ENCODE data around the gene ANKS1A. TPM values are rescaled to one million over a fixed set of nuclear protein-coding genes. Genes with fewer than 3 reads are reported as not detected.
A peak's percentile ranks its signal among the peaks of the same experiment; 100 is the strongest.

Gene ANKS1A
- total and polyA plus RNA-seq, 7 donors = 3.9 to 12.4 (median 6.1) TPM

DNA sequence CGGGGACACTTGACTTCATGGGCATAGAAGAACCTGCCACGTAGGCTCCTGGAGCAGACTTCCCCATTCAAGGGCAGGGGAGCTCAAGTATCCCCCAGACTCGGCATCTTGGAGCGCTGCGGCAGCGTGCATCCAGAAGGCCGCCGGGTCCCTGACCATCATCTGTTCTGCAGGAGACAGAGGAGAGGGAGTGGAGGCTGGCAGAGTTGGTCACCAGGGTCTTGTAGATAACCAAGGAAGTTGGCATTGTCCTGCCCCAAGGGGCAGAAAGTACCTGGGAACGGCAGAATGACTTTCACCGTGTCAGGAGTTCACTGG is 169.3 kb downstream of the ANKS1A start:
- Histone ChIP-seq H3K9me3 (no peaks in the 10 kb centered on the region), H3K27me3 (ENCODE audit: insufficient read depth in 3 of 3, low read length in 2 of 3) (no peaks in the 10 kb centered on the region), H3K4me3 (no peak overlapping the region), H3K27ac (no peak overlapping the region), H3K36me3 (ENCODE audit: insufficient read depth in 1 of 2, low read depth in 1 of 2) (peaks cover 5 to 80% of the 10 kb centered on the region in 2 donors), H3K4me1 (no peaks in the 10 kb centered on the region)
- no peak for DNase-seq
- intact Hi-C loops (cut with DNase I) = no loop called here
- WGBS, 3 donors = 81 to 87% (median 81%) methylated on average over 10 of the region's 10 CpGs
- TF ChIP-seq, protein P1, sequence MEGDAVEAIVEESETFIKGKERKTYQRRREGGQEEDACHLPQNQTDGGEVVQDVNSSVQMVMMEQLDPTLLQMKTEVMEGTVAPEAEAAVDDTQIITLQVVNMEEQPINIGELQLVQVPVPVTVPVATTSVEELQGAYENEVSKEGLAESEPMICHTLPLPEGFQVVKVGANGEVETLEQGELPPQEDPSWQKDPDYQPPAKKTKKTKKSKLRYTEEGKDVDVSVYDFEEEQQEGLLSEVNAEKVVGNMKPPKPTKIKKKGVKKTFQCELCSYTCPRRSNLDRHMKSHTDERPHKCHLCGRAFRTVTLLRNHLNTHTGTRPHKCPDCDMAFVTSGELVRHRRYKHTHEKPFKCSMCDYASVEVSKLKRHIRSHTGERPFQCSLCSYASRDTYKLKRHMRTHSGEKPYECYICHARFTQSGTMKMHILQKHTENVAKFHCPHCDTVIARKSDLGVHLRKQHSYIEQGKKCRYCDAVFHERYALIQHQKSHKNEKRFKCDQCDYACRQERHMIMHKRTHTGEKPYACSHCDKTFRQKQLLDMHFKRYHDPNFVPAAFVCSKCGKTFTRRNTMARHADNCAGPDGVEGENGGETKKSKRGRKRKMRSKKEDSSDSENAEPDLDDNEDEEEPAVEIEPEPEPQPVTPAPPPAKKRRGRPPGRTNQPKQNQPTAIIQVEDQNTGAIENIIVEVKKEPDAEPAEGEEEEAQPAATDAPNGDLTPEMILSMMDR (IDR thresholded peaks at IDR 0.05) = no peak
- no peak for ATAC-seq

DNA sequence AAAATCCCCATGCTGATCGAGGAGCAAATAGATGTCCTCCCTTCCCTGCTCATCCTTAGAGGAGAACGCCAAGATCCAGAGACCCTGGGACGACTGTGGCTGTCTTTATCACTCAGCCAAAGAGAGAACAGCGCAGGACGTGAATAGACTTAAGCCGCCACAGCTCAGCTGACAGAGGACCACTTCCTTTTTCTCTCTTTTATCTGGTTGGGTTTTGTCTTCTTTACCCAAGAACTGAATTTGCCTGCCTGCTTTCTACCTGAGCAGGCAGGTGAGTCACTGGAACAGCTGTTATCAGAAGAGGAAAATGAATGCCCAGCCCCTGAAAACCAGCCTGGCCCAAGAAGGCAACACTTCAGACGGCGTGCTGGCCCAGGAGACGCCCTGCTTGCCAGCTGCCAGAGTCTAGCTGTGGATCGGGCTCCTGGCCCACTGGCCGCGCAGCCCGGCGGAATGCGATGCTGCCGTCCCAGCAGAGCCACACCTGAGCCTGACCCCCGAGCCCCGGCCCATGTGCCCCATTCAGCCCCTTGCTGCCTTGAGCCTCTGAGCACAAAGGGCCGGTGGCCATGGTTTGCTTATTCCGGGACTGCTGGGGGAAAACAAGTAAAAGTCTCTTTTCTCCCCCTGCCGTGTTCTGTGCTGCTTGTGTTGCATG is 169.9 kb downstream of the ANKS1A start:
- DNase-seq (no peak), ATAC-seq (no peak)
- TF ChIP-seq, protein P1 (IDR thresholded peaks at IDR 0.05) = no peak
- Histone ChIP-seq H3K4me1 (no peaks in the 10 kb centered on the region), H3K27me3 (ENCODE audit: insufficient read depth in 3 of 3, low read length in 2 of 3) (no peaks in the 10 kb centered on the region), H3K27ac (no peak overlapping the region), H3K36me3 (ENCODE audit: insufficient read depth in 1 of 2, low read depth in 1 of 2) (peaks cover 5 to 84% of the 10 kb centered on the region in 2 donors), H3K4me3 (no peak overlapping the region), H3K9me3 (no peaks in the 10 kb centered on the region)
- intact Hi-C loops (cut with DNase I) = no loop called here
- whole genome bisulfite sequencing, 3 donors = 87 to 88% (median 87%) methylated on average over 21 of the region's 21 CpGs

GRCh38 chr6:35059596-35060345 is 170.7 kb downstream of the ANKS1A start:
- Histone ChIP-seq H3K36me3 (ENCODE audit: insufficient read depth in 1 of 2, low read depth in 1 of 2) (peaks cover 5 to 84% of the 10 kb centered on the region in 2 donors), H3K27ac (no peak overlapping the region), H3K27me3 (ENCODE audit: insufficient read depth in 3 of 3, low read length in 2 of 3) (no peaks in the 10 kb centered on the region), H3K4me1 (no peaks in the 10 kb centered on the region), H3K4me3 (no peak overlapping the region), H3K9me3 (no peaks in the 10 kb centered on the region)
- TF ChIP-seq, protein P1 (IDR thresholded peaks at IDR 0.05) = no peak
- ATAC-seq = no peak
- DNase-seq = no peak
- intact Hi-C loops (cut with DNase I) = no loop called here
- WGBS, 3 donors = 84 to 91% (median 89%) methylated on average over 21 of the region's 21 CpGs

- TF ChIP-seq, protein P1 (IDR thresholded peaks at IDR 0.05) = no peak
- H3K36me3 ChIP-seq (ENCODE audit: insufficient read depth in 1 of 2, low read depth in 1 of 2) = peaks cover 5 to 84% of the 10 kb centered on the region in 2 donors
- no peak overlapping the region for H3K4me3 ChIP-seq
- intact Hi-C loops (cut with DNase I) = no loop called here
- H3K27ac ChIP-seq = no peak overlapping the region
- no peaks in the 10 kb centered on the region for H3K27me3 ChIP-seq (ENCODE audit: insufficient read depth in 3 of 3, low read length in 2 of 3)
- WGBS, 3 donors = 91 to 97% (median 92%) methylated on average over 9 of the region's 9 CpGs
- no peaks in the 10 kb centered on the region for H3K4me1 ChIP-seq
- DNase-seq (peak in 1 of 2 donors; percentile 12), ATAC-seq (peak in 1 of 4 donors; percentile 27)
- H3K9me3 ChIP-seq = no peaks in the 10 kb centered on the region
Measured at GRCh38 chr6:35061102-35061615, 172.1 kb downstream of the ANKS1A start.
